GM19395 (cell line): ENCODE data around the gene ZC3H18.
A peak's percentile ranks its signal among the peaks of the same experiment; 100 is the strongest.
"Not testable (repeated sequence)": the region's sequence is repeated elsewhere in the genome, so short reads cannot be mapped to it uniquely, and the experiment has no call there.

Source experiments
- ATAC-seq: cut with Tn5 transposase; IDR thresholded peaks from one replicate; pipeline ENCODE4 v1.9.1; 2021; ENCODE audit warnings: mild to moderate bottlenecking, moderate library complexity; ENCODE audit not compliant: unreplicated experiment

ZC3H18 gene

DNA sequence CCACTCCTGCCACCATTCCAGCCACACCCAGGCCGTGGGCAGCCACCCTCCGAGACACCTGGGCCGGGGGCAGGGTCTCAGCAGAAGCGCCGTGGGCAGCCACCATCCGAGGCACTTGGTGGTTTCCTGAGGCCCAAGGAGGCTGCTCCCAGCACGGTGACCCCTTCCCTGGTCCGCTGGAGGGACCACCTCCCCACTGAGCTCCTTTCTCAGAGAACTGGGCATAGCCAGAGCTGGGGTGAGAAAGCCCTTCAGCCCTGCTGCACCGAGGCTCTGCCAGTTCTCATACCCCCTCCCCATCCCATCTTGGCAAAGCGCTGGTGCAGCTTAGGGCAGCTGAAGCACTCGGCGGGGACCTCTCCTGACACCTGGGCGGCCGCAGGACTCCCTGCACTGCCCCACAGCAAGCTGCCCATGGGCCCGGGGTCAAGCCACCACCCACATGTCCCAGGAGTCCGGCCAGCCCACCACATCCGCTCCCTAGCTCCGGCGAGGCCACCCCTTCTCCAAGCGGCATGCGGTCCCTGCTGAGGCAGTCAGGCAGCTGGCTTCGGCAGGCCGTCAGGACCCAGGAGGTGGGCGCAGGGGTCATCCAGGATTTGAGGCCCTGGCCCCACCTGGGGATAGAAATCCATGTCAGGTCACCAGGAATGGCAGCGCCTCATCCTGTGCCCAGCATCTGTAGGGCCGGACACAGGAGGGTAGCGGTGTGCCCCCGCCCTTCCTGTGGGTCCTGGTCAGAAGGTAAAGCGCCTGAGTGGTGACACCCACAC, 82.0 kb downstream of the ZC3H18 start:
- no peak for ATAC-seq

DNA sequence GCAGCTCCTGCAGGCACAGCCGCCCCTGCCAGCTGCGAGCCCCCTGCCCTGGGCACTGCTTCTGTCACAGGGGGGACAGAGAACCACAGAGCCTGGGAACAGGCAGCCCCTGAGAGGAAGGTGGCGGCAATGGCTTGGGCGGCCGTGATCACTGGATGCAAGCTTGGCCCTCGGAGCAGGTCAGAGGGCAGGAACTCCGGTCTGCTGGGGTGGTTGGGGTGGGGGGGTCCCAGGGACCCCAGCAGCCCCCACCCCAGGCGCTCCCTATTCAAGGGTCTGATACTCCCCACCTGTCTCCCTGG, 82.5 kb downstream of the ZC3H18 start:
- no peak for ATAC-seq

DNA sequence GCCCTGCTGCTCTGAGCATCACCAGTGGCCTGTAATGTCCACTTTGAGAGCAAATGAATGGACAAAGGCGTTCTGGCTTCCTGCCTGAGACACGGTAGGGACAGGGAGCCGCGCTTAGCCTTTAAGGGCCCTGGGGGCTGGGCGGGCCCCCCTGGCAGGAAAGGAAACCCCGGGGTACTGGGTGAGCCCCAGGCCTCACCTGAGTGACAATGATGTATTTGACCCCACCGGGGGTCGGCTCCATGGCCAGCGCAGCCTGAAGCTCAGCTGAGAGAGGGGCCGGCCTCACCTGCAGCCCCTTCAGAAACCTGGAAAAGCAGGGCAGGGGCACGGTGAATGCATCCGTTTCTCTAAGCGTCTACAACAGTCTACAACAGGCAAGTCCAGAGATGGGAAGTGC, 82.9 kb downstream of the ZC3H18 start:
- ATAC-seq, result no peak

DNA sequence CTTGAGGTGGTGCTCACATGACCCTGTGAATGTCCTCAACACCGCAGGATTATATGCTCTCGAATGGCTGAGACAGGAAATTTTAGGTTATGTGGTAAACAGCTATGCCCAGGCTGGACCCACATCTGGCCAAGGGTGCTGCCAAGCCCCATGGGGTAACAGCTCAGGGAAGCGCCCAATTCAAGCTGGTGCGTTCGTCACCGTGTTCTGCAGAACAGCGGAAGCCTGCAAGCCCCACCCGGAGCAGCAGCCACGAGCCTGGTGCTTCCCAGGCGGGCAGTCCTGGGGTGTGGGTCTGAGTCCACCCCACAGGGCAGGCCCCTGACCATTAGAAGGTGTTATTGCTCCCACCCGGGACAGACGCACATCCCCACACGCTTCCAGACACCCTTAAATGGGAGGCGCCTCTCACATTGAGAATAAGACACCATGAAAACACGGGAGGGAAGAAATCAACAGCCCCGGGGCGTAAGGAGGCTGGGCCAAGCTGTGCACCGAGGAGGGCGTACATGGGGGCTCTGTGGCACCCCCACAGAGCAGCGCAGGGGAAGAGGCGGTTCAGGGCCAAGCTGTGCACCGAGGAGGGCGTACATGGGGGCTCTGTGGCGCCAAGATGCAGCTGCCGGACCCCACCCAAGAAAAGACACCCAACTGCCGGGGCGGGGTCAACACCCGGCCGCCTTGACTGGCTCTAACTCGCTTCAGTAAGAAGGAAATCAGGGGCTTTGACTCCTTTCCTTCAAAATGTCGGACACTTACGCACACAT, 83.6 kb downstream of the ZC3H18 start:
- ATAC-seq, result no peak

DNA sequence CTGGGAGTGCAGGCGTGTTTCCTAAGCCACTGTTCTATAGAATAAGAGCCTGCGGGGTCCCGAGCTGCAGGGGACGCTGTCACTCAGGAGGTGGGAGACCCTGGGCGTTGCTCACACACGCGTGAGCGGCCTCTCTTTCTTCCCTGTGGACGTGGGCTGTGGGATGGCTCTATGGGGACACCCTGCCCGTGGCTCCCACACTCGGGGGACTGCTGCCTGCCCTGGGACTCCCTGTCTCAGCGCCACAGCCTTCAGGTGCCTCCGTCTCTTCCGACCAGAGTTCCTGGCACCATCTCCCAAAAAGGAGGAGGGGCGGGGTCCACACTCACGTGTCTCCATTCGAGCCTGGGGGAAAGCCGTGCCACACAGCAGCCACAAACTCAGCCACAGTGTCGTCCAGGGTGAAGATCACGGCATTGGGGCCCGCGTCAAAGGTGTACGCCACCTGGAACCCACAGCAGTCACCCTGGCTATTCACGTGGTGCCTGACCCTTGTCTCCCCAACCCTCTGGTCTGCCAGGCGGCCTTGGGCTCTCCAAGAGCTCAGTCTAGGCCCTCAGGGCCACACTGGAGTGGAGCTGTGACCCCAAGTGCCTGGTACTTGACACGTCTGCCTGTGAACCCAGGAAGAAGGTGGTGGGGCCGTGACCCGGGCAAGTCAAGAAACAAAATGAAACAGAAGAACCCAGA, 84.3 kb downstream of the ZC3H18 start:
- no peak for ATAC-seq

DNA sequence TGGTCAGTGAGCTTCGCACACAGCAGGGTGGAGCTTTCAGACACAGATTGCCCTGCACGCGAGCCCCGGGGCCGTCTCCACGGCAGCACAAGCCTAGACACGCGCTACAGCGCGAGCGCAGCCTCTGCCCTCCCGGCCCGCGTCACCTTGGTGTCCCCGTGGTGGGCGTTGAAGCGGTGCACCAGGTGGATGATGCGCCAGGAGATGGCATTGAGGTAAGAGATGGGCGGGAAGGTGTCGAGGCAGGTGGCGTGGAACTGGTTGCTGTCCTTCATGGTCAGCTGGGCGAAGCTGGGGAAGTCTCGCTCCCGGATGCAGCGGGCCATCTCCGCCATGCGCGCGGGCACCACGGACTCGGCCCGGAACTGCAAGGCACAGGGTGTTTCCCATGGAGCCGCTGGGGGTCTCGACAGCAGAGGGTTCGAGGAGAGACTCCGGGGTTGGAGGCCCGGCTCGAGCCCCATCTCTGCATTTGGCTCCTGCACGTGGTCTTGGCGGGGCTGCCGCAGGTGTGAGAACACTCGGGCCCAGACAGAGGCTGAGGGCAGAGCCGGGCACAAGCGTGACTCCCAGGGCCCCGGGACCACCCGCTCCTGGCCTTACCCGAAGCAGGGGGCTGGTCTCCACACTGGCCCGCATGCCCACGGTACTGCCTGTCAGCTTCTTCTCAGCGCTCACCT, 85.0 kb downstream of the ZC3H18 start:
- ATAC-seq, result no peak

DNA sequence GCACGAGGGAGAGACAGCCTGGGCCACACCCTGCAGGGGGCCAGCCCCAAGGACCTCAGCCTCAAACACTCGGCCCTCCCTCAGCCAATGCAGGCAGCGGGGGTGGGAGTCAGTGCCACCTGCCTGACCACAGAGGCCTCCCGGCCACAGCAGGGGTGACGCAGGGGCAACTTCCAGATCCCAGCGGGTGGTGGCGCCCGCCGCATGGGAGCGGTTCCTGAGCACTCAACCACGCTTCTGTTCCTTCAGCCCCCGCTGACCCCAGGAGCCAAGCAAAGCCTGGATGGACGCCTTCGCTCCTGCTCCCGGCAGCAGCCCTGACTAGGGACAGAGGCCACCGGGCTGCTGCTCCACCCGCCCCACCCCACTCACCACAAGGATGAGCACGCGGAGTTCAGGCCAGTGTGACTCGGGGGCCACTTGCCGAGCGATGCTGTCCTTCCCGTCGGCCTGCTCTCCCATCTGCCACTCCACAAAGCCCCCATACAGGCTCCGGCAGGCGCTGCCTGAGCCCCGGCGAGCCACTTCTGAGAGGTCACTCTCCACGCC, 85.6 kb downstream of the ZC3H18 start:
- ATAC-seq, result no peak

DNA sequence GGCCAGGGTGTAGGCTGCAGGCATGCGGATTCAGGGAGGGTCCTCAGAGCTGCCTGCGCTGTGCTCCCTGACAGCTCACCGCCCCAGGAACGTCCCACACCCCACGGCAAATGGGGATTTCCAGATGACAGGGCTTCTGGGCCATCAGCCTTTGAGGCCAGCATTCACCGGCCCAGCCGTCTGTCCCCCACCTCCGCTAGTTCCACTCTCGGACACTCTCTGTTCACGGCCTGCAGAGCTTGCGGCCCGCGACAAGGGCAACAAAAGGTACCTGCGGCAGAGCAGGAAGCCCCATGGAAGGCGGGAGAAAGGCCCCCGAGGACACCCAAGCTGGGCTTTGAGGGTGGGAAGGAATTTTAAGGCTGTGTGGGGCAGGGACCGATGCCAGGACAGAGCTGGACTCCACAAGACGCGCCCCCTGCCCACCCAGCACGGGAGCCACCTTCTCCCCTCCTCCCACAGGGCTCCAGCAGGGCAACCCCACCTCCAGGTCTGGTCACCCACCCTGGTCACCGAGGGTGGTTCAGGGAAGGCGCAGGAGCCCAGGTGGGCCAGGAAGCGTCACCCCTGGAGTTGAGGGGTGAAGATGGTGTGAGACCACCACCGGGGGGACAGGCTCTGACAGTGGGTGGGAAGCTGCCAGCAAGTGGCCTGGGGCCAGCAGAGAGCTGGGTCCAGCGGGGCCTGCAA, 86.2 kb downstream of the ZC3H18 start:
- no peak for ATAC-seq

DNA sequence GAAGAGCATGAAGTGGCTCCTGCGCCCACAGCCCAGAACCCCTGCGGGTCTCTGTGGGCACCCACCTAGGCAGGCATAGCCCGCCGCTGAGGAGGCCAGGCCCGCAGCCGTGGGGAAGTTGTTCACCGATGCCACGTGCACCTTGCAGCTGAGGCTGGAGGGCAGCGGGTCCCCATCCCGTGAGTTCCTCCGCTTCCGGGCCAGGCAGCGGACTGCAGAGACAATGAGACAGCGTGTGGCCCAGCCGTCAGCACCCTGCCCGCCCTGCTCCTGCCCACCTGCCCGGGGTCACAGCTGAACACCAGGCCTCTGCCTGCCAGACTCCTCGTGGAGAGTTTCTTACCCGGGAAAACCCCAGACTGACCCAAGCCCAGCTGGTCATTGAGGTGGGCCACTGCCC, 87.2 kb downstream of the ZC3H18 start:
- no peak for ATAC-seq

DNA sequence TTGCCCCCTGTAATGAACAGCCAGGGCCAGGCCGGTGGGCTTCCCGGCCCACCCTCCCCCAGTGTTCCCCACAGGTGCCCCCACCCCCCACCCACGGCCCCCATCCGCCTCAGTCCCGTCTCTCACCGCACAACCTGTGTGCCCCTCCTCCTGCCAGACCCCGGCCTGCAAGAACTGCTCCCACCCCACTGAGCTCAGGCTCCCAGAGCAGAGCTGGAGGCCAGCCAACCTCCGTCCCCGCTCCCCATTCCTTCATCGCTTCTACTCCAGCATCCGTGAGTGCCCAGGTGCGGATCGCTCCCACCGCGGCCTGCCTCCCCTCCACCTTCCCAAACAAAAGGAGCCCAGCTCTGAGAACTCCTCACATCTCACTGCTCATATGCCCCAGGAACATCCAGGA, 88.5 kb downstream of the ZC3H18 start:
- ATAC-seq, result no peak

DNA sequence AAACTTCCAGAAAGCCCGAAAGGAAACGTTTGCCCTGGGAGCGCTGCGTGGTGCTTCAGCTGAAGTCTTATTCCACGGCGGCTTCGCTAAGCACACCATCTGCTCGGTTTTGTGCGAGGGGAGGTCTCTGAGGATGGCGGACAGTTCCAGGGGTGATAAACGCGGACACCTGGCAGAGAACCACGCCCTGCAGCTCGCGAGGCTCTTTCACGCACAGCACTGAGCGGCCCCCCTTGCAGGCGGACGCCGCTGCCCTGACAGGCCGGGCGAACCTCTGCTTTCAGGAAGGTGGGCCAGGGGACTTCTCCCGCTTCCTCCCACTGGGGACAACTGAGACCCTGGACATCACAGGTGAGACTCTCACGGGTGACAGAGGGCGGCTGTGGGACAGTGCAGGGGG, 89.0 kb downstream of the ZC3H18 start:
- no peak for ATAC-seq

DNA sequence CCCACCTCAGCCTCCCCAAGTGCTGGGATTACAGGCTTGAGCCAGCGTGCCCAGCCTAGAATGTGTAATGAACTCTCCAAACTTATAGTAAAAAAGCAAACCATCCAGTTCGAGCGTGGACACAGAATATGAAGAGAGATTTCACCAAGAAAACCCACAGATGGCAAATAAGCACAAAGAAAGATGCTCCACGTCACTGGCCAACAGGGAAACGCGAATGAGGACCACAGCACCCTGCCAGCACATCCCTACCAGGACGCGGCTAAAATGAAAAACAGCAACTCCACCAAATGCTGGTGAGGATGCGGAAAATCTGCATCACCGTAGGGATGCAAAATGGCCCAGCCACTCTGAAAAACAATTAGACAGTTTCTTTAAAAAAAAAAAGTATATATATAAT, 91.3 kb downstream of the ZC3H18 start:
- no peak for ATAC-seq

DNA sequence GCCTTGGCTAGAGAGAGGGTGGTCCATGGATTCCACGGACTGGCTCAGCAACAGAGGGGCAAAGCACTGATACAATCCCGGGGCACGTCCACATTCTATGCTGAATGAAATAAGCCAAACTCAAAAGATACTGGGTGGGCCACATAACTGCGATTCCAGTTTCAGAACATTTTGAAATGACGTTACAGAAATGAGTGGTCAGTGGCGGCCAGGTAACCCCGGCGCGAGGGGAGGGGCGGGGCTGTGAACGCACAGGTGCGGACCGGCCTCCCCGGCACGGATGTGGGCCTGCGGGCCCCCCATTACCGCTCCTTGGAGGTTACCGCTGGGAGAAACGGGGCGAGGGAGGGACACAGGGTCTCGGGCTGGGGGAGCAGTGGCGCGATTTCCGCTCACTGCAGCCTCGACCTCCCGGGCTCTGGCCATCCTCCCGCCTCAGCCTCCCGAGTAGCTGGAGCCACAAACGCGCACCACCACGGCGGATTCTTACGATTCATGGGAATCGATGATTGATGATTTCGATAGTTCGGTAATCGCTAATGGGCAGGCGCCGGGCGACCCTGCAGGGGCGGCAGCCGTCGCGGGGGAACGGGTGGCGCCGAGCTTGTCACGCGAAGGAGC, 92.1 kb downstream of the ZC3H18 start:
- no peak for ATAC-seq

DNA sequence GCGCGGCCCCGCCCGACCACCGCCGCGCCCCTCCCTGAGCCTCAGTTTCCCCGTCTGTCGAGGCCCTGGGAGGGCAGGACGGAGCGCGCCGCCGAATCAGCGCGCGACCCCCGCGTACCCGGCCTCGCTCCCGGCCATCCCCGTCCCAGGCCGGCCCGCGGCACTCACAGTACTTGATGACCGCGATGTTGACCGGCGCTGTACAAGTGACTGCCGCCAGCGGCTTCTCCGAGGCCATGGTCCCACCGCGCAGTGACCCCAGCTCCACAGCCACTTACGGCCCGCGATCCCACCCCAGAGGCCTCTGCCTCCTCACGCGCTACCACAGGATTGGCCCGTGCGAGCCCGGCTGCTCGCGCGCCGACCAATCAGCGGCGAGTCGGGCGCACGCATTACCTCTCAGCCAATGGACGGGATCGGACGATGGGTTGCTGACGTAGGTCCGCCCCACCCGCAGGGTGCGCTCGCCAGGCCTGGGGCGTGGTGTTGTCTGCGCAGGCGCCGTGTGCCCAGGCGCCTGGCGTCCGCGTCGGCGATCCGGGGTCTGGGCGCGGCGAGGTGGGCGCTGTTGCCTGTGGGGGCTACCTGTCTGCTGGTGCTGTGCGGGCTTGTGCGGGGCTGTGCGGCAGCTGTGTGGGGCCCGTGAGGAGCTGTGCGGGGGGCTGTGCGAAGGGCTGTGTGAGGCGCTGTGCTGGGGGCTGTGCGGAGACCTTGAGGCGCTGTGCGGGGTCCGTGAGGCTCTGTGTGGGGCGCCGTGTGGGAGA, 92.8 kb downstream of the ZC3H18 start, which contains the start of gene MVD:
Gene MVD, minus strand, starts transcription at position 249 of the 764 bp plus-strand sequence. Its CDS starts 11 bp downstream, at position 238.
- peak; percentile 93 for ATAC-seq

DNA sequence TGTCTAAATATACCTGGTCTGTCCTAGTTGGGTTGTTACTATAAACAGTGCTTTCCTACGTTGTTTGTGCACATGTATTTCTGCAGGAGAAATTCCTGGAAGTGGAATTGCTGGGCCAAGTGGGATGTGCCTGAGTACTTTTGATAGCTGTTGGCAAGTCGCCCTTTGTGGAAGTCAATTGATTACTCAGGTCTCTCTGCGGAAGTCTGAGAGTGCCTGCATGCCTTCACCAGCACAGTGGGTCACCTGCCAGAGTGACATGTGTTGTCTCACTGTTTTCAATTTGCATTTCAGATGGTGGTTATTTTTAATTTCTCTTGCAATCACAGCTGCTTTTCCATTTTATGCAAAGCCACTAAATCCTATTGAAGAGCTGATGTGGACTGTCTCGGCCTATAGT, 94.9 kb downstream of the ZC3H18 start:
- ATAC-seq, result no peak

DNA sequence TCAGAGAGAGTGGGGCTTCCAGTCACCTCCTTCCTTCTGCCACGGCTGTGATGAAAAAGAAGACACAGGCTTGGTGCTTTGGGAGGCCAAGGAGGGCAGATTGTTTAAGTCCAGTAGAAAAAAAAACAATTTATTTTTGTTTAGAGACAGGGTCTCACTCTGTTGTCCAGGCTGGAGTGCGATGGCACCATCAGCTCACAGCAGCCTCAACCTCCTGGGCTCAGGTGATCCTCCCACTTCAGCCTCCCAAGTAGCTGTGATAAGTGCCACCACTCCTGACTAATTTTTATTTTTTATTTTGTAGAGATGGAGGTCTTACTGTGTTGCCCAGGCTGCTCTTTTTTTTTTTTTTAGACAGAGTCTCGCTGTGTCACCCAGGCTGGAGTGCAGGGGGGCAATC, 95.4 kb downstream of the ZC3H18 start:
- no peak for ATAC-seq

DNA sequence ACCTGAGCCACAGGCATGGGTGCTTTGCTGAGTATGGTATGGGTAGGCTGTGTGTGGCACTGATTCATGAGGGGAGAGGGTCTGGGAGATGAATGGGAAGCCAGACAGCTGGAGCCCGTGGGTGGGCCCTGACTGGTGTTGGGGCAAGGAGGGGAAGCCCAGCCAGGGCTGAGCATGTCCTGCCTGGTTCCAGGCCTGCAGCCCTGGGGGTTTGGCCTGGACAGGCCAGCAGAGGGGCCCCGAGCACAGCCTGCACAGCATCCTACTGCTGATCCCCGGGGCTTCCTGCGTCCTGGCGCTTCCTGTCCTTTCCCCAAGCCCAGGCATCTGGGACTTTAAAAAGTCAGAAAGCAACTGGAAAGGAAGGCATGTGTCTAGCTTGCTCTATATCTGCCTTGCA, 97.3 kb downstream of the ZC3H18 start:
- ATAC-seq, result no peak

DNA sequence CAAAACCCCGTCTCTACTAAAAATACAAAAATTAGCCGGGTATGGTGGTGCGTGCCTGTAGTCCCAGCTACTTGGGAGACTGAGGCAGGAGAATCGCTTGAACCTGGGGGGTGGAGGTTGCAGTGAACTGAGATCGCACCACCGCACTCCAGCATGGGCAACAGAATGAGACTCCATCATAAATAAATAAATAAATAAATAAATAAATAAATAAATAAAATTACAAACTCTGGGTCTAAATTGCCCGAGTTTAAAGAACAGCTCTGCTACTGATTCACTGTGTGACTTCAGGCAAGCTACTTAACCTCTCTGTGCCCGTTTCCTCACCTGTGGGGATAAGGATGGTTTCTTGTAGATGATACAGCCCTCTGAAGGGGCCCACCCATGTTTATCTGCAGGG, 99.3 kb downstream of the ZC3H18 start:
- not testable (repeated sequence) for ATAC-seq

DNA sequence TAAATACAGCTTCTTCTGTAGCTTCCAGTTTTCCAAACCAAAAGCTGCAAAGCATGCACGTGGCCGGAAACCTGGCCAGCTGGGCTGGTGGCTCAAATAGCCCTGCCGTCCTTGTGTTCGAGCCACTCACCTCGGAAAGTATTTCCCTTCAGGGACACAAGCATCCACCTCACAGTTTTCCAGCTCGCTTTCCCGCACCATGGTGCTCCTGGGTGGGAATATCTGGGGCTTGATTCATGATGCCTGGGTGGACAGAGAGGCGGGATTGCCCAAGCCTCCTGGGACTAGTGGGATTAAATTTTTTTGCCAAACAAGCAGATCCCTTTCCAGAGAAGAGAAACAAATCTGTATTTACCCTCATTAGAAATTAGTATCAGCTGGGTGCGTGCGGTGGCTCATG, 99.8 kb downstream of the ZC3H18 start:
- no peak for ATAC-seq
